Ureter (tissue), 1 donor: ENCODE results near the gene PRKCE. TPM values are rescaled to one million over a fixed set of nuclear protein-coding genes. Genes with fewer than 3 reads are reported as not detected.
A peak's percentile ranks its signal among the peaks of the same experiment; 100 is the strongest.

Source experiments
- DNase-seq: peaks from one replicate; pipeline ENCODE4 v3.0.0-alpha.2; 2020; ENCODE audit warnings: low spot score
- total RNA-seq: library from RNA; stranded (reverse); gene quantifications from one replicate; pipeline ENCODE4 v1.2.4, GENCODE V29; 2023
- donor health status: DM: yes; HTN: yes; CAD: no.

Gene PRKCE
- total RNA-seq, 1 donor from 2014 or later, result 54.3 TPM

- DNase-seq, result no peak
These were observed 208.2 kb downstream of the PRKCE start for GRCh38 chr2:45859682-45860081.

- peak; percentile 54 for DNase-seq
These were observed 209.0 kb downstream of the PRKCE start for GRCh38 chr2:45860136-45861121.

GRCh38 chr2:45862843-45863242, 211.4 kb downstream of the PRKCE start:
- no peak for DNase-seq

- no peak for DNase-seq
These were observed 212.6 kb downstream of the PRKCE start for GRCh38 chr2:45864121-45864520.

GRCh38 chr2:45867349-45867748, 215.9 kb downstream of the PRKCE start:
- no peak for DNase-seq

- DNase-seq, result no peak
These were observed 216.3 kb downstream of the PRKCE start for GRCh38 chr2:45867800-45868199.

GRCh38 chr2:45869165-45869501, 217.7 kb downstream of the PRKCE start:
- no peak for DNase-seq

- DNase-seq, result no peak
These were observed 219.6 kb downstream of the PRKCE start for GRCh38 chr2:45871025-45871424.

- DNase-seq, result no peak
These were observed 220.1 kb downstream of the PRKCE start for GRCh38 chr2:45871541-45871940.

- no peak for DNase-seq
These were observed 220.7 kb downstream of the PRKCE start for GRCh38 chr2:45872211-45872610.

- peak; percentile 53 for DNase-seq
These were observed 222.9 kb downstream of the PRKCE start for GRCh38 chr2:45874344-45874743.

- DNase-seq, result no peak
These were observed 225.1 kb downstream of the PRKCE start for GRCh38 chr2:45876611-45877010.

- no peak for DNase-seq
These were observed 227.9 kb downstream of the PRKCE start for GRCh38 chr2:45879406-45879805.

GRCh38 chr2:45879936-45880335, 228.5 kb downstream of the PRKCE start:
- DNase-seq, result no peak

GRCh38 chr2:45881970-45882581, 230.6 kb downstream of the PRKCE start:
- no peak for DNase-seq

GRCh38 chr2:45882707-45883602, 231.5 kb downstream of the PRKCE start:
- DNase-seq, result no peak

GRCh38 chr2:45883603-45884000, 232.1 kb downstream of the PRKCE start:
- DNase-seq, result no peak

- DNase-seq, result no peak
These were observed 232.7 kb downstream of the PRKCE start for GRCh38 chr2:45884126-45884525.

- DNase-seq, result no peak
These were observed 233.7 kb downstream of the PRKCE start for GRCh38 chr2:45885171-45885621.

GRCh38 chr2:45886171-45886663, 234.7 kb downstream of the PRKCE start:
- DNase-seq, result no peak

- no peak for DNase-seq
These were observed 236.7 kb downstream of the PRKCE start for GRCh38 chr2:45888167-45888566.

GRCh38 chr2:45888641-45889040, 237.2 kb downstream of the PRKCE start:
- no peak for DNase-seq
